ENCODE measurements around the gene MAGI3. TPM values are rescaled to one million over a fixed set of nuclear protein-coding genes. Genes with fewer than 3 reads are reported as not detected.
"Not testable (repeated sequence)": the region's sequence is repeated elsewhere in the genome, so short reads cannot be mapped to it uniquely, and the experiment has no call there.

Gene MAGI3
- total RNA-seq, 1 donor from 2014 or later: 6.0 TPM

- intact Hi-C loops (cut with micrococcal nuclease): loop anchor here (10.0 kb wide), 2 partner anchors 279 to 389 kb away; no protein-coding TSS in a partner anchor
Observed at GRCh38 chr1:113396102-113396501, 5.8 kb downstream of the MAGI3 start.

DNA sequence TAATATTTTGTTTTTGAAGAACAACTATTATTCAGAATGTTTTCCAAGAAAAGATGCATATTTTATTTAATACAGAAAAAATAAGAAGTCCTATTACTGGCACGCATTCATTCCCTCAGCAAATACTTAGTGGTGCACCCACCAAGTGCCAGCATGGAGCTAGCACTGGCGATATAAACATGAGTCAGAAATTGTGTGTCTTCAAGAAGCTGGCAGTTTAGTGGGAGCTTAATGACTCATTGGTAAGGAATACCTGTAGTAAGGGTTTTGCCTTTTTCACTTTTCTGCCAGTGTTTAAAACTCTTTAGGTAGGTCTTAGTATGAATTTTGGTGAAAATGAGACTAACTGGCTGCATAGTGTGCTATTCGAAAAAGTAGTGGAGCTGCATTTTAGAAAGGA lies 6.3 kb downstream of the MAGI3 start:
- intact Hi-C loops (cut with micrococcal nuclease): loop anchor here (10.0 kb wide), 2 partner anchors 278 to 388 kb away; no protein-coding TSS in a partner anchor

GRCh38 chr1:113399062-113399583 lies 8.8 kb downstream of the MAGI3 start:
- intact Hi-C loops (cut with micrococcal nuclease): loop anchor here (10.0 kb wide), 2 partner anchors 276 to 386 kb away; no protein-coding TSS in a partner anchor

GRCh38 chr1:113401067-113401466 lies 10.8 kb downstream of the MAGI3 start:
- intact Hi-C loops (cut with micrococcal nuclease): no loop called here

GRCh38 chr1:113401728-113402127 lies 11.4 kb downstream of the MAGI3 start:
- intact Hi-C loops (cut with micrococcal nuclease): no loop called here

DNA sequence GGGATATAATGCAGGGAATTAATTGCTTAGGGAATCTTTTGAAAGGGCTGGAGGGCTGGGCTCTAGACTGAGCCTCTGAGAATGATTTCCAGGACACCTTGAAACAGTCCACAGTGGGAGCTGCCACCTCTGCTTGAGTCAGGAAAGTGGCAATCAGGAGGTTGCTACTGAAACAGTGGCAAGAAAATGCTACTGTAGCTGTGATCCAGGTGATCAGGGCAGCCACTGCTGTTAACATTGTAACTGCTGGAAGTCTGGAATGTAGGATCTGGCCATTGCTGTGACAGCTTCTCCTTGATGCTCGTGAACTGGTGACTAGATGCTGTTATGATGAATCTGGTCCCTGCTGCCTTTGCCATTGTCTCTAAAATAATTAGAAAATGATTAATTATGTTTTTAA lies 12.8 kb downstream of the MAGI3 start:
- intact Hi-C loops (cut with micrococcal nuclease): no loop called here

- intact Hi-C loops (cut with micrococcal nuclease): no loop called here
Observed at GRCh38 chr1:113405573-113405972, 15.3 kb downstream of the MAGI3 start.

DNA sequence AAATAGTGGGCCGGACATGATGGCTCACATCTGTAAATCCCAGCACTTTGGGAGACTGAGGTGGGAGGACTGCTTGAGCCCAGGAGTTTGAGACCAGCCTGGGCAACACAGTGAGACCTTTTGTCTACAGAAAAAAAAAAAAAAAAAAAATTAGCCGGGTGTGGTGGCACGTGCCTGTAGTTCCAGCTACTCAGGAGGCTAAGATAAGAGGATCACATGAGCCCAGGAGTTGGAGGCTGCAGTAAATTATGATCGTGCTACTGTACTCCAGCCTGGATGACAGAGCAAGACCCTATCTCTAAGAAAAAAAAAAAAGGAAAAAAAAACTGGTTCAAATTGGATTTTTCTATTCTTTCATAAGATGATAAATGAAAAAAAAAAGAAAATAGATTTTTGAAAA lies 15.8 kb downstream of the MAGI3 start:
- intact Hi-C loops (cut with micrococcal nuclease): not testable (repeated sequence)

GRCh38 chr1:113409363-113409762 lies 19.0 kb downstream of the MAGI3 start:
- intact Hi-C loops (cut with micrococcal nuclease): no loop called here

GRCh38 chr1:113412020-113412419 lies 21.7 kb downstream of the MAGI3 start:
- intact Hi-C loops (cut with micrococcal nuclease): not testable (repeated sequence)

DNA sequence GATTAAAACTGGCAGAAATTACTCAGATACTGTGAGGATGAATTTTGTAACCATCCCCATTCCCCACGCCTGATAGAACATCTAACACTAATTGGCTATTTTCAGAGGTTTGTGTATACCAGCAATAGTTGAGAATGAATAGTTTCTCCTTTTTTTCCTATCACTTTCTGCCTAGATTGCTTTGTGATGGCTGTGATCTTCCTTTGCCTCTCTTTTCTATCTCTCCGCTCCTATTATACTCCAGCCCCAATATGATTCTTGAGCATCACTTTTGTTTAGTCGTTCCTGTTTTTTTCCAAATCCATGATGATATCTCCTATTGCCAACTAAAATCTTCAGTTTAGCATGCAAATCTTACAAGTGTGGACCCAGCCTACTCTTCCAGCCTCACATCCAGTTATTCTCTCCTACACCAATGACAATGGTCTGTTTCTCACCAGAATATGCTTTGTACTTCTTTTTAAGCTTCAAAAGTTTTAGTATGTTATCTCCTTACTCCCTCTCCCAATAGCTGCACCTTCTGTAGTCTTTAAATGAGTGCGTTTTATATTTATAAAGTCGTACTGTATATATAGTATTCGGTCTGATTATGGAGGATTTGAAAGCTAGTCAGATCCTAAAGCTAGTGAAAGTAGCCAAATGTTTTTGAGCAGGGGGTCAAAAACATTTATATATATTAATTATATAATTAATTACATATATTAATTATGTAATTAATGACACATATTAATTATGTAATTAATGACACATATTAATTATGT lies 25.2 kb downstream of the MAGI3 start:
- intact Hi-C loops (cut with micrococcal nuclease): loop anchor here (1.0 to 5.0 kb wide), 2 partner anchors 25 to 397 kb away; partner anchors contain the start of genes MAGI3 and RSBN1

DNA sequence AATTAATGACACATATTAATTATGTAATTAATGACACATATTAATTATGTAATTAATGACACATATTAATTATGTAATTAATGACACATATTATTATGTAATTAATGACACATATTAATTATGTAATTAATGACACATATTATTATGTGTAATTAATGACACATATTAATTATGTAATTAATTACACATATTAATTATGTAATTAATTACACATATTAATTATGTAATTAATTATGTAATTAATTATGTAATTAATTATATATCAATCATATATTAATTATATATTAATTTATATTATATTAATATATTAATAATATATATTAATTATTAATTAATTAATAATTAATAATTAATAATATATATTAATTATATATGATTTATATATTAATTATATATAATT lies 25.8 kb downstream of the MAGI3 start:
- intact Hi-C loops (cut with micrococcal nuclease): loop anchor here (5.0 kb wide), 1 partner anchor 396 kb away; the partner anchor contains the start of gene RSBN1

- intact Hi-C loops (cut with micrococcal nuclease): loop anchor here (5.0 kb wide), 1 partner anchor 396 kb away; the partner anchor contains the start of gene RSBN1
Observed at GRCh38 chr1:113416496-113416895, 26.2 kb downstream of the MAGI3 start.

- intact Hi-C loops (cut with micrococcal nuclease): no loop called here
Observed at GRCh38 chr1:113422315-113423068, 32.2 kb downstream of the MAGI3 start.

GRCh38 chr1:113423826-113424225 lies 33.5 kb downstream of the MAGI3 start:
- intact Hi-C loops (cut with micrococcal nuclease): no loop called here

- intact Hi-C loops (cut with micrococcal nuclease): no loop called here
Observed at GRCh38 chr1:113429461-113430153, 39.3 kb downstream of the MAGI3 start.

DNA sequence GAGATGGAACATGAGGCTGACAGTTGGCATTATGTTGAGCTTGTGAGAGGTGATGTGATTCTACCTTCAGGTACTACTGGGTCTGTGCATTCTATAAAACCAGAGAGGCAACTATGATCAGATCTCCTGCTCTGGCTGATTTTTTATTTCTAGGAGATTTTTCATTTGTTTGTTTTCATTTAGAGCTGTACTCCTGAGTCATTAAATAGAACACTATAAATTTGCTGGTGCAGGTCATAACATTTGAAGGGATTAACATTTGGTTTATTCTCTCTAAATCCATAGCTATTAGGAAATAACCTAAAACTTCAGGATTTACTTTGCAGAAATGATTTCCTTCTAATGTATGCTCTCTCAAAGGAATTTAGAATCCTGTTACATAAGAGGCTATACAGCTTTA lies 42.9 kb downstream of the MAGI3 start:
- intact Hi-C loops (cut with micrococcal nuclease): no loop called here

GRCh38 chr1:113434081-113434873 lies 44.0 kb downstream of the MAGI3 start:
- intact Hi-C loops (cut with micrococcal nuclease): no loop called here

DNA sequence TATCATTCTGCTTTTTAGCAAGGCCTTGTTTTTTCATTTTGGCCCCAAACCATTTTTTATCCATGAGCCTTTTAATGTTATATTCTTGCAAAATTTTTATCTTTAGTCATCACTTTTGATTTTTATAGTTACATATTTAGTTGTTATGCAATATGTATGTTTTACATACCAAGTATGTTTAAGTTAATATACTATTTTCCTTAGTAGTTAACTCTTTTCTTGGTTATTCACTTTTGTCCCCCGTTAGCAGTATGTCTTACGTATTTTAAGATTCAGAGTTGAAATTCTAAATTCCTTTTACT lies 44.5 kb downstream of the MAGI3 start:
- intact Hi-C loops (cut with micrococcal nuclease): no loop called here

- intact Hi-C loops (cut with micrococcal nuclease): no loop called here
Observed at GRCh38 chr1:113437554-113438341, 47.4 kb downstream of the MAGI3 start.
